Neuronal stem cell (in vitro differentiated cells): ENCODE measurements around the gene IER2.

ENCODE experiments used
- DNase-seq: peaks from one replicate; pipeline ENCODE4 v3.0.0-alpha.2; 2013; ENCODE audit warnings: low spot score
- H2AFZ ChIP-seq: one replicate; pipeline ENCODE4 v1.6.1; 2013; ENCODE audit warnings: mild to moderate bottlenecking, low read length, inconsistent platforms
- H2AK5ac ChIP-seq: 2 replicates; pipeline ENCODE4 v1.6.1; 2013; ENCODE audit warnings: low read depth, mild to moderate bottlenecking, inconsistent platforms, low read length, moderate library complexity, mixed read lengths
- H2BK120ac ChIP-seq: 2 replicates; pipeline ENCODE4 v1.6.1; 2013; ENCODE audit warnings: low read depth, mild to moderate bottlenecking, inconsistent platforms, low read length, moderate library complexity, mixed read lengths
- H2BK12ac ChIP-seq: one replicate; pipeline ENCODE4 v1.6.1; 2013; ENCODE audit warnings: low read length, inconsistent platforms
- H2BK15ac ChIP-seq: 2 replicates; pipeline ENCODE4 v1.6.1; 2013; ENCODE audit warnings: mild to moderate bottlenecking, low read length, inconsistent platforms, mixed read lengths
- H2BK5ac ChIP-seq: one replicate; pipeline ENCODE4 v1.6.1; 2013; ENCODE audit warnings: inconsistent platforms, mild to moderate bottlenecking, low read length, moderate library complexity
- H3K14ac ChIP-seq: one replicate; pipeline ENCODE4 v1.6.1; 2013; ENCODE audit warnings: low read length, inconsistent platforms
- H3K18ac ChIP-seq: 2 replicates; pipeline ENCODE4 v1.6.1; 2013; ENCODE audit warnings: low read length, inconsistent platforms
- H3K23ac ChIP-seq: 2 replicates; pipeline ENCODE4 v1.6.1; 2013; ENCODE audit warnings: low read depth, mild to moderate bottlenecking, mixed read lengths, low read length, inconsistent platforms; ENCODE audit not compliant: poor library complexity
- H3K27ac ChIP-seq: replicated peaks from 3 replicates; pipeline ENCODE4 v1.5.1; 2013; ENCODE audit warnings: low read length, inconsistent platforms
- H3K27me3 ChIP-seq, 3 experiments: 2 replicates each; pipeline ENCODE4 v1.6.1; 2013; ENCODE audit warnings: low read length in 3 of 3, mild to moderate bottlenecking in 2 of 3, inconsistent platforms in 1 of 3, low read depth in 1 of 3, mixed read lengths in 1 of 3, moderate library complexity in 1 of 3; ENCODE audit not compliant: control insufficient read depth in 3 of 3, insufficient read depth in 3 of 3
- H3K36me3 ChIP-seq, 2 donors: replicated peaks in 1 of 2; 2 replicates each; pipeline ENCODE4 v1.6.1; 2013; ENCODE audit warnings: low read length in 2 of 2; ENCODE audit not compliant: control insufficient read depth in 2 of 2, insufficient read depth in 2 of 2
- H3K4ac ChIP-seq: 2 replicates; pipeline ENCODE4 v1.6.1; 2013; ENCODE audit warnings: inconsistent platforms, mild to moderate bottlenecking, low read length, moderate library complexity
- H3K4me1 ChIP-seq, 2 donors: 1 replicate in 1 of 2; 2 replicates in 1 of 2; pipeline ENCODE4 v1.6.1; 2013; ENCODE audit warnings: low read length in 2 of 2, low read depth in 1 of 2; ENCODE audit not compliant: control insufficient read depth in 2 of 2, insufficient read depth in 1 of 2
- H3K4me2 ChIP-seq: one replicate; pipeline ENCODE4 v1.6.1; 2013; ENCODE audit warnings: mild to moderate bottlenecking, low read length, inconsistent platforms; ENCODE audit not compliant: insufficient read depth, poor library complexity, severe bottlenecking
- H3K4me3 ChIP-seq, 2 donors: 2 replicates each; pipeline ENCODE4 v1.5.1; 2013; ENCODE audit warnings: low read length in 2 of 2, mild to moderate bottlenecking in 2 of 2, inconsistent platforms in 1 of 2, moderate library complexity in 1 of 2
- H3K79me1 ChIP-seq: one replicate; pipeline ENCODE4 v1.6.1; 2013; ENCODE audit warnings: low read depth, mild to moderate bottlenecking, inconsistent platforms, low read length, moderate library complexity
- H3K9ac ChIP-seq: one replicate; pipeline ENCODE4 v1.6.1; 2013; ENCODE audit warnings: mild to moderate bottlenecking, low read depth, low read length, inconsistent platforms; ENCODE audit not compliant: poor library complexity
- H3K9me3 ChIP-seq, 2 donors: replicated peaks in 1 of 2; 2 replicates each; pipeline versions ENCODE3 to v1.6.1; 2013; ENCODE audit warnings: low read length in 2 of 2, mild to moderate bottlenecking in 2 of 2, inconsistent platforms in 1 of 2, low read depth in 1 of 2, mixed read lengths in 1 of 2, moderate library complexity in 1 of 2; ENCODE audit not compliant: control insufficient read depth in 2 of 2, insufficient read depth in 1 of 2
- H4K8ac ChIP-seq: one replicate; pipeline ENCODE4 v1.6.1; 2013; ENCODE audit warnings: low read depth, mild to moderate bottlenecking, inconsistent platforms, low read length, moderate library complexity
- H4K91ac ChIP-seq: one replicate; pipeline ENCODE4 v1.6.1; 2013; ENCODE audit warnings: low read length, low read depth, mild to moderate bottlenecking, inconsistent platforms; ENCODE audit not compliant: poor library complexity
- WGBS, 2 donors: extraction: QIAGEN DNeasy Blood & Tissue Kit; methylation state at CpG; one replicate each; pipeline ENCODE4 v1.1.7; 2013; ENCODE audit warnings: missing lambda C conversion rate in 2 of 2, mixed read lengths in 1 of 2; ENCODE audit not compliant: insufficient read length in 2 of 2, insufficient replicate concordance in 1 of 2; ENCODE audit errors: extremely low coverage in 2 of 2; 5-methylcytosine and 5-hydroxymethylcytosine counted together

IER2 gene

DNA sequence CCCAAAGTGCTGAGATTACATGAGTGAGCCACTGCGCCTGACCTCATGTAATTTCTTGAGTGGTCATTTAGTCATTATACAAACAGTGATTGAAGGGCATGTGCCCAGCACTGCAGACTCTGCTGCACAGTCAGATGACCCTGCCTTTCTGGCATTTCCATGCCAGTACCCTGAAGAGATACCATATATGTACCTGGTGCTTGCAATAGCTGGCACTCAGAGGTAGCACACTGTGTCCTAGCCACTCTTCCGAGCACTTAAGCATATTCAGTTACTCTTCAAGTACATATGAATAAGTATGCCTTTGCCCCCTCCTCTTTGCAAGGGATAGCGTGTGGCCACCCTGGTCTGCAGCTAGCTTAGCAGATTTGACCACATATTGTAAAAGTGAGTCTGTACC is 15.6 kb upstream of the IER2 start:
- H3K4me3 ChIP-seq = no peak overlapping the region
- WGBS, 2 donors = no CpG with 5 or more reads among the region's 3 CpGs
- no peak overlapping the region for H2AK5ac ChIP-seq

GRCh38 chr19:13135068-13136062 is 14.8 kb upstream of the IER2 start:
- peak overlapping the region; percentile 38 for H3K9ac ChIP-seq
- H3K27me3 ChIP-seq = no peaks in the 10 kb centered on the region
- H2BK5ac ChIP-seq = no peak overlapping the region
- H2BK15ac ChIP-seq = no peak overlapping the region
- no peak overlapping the region for H4K91ac ChIP-seq
- no peak overlapping the region for H3K27ac ChIP-seq
- no peaks in the 10 kb centered on the region for H3K4me1 ChIP-seq
- no peak overlapping the region for H3K18ac ChIP-seq
- H2AFZ ChIP-seq = no peak overlapping the region
- peaks cover 47 to 69% of the 10 kb centered on the region in 2 donors for H3K36me3 ChIP-seq
- no peak overlapping the region for H3K14ac ChIP-seq
- H3K4me3 ChIP-seq = peak overlapping the region in 1 of 2 donors; percentile 30
- WGBS, 2 donors = no CpG with 5 or more reads among the region's 60 CpGs
- no peak overlapping the region for H3K4ac ChIP-seq
- H3K79me1 ChIP-seq = peaks cover 37% of the 10 kb centered on the region
- H2BK12ac ChIP-seq = no peak overlapping the region
- H4K8ac ChIP-seq = no peak overlapping the region
- H3K9me3 ChIP-seq = no peaks in the 10 kb centered on the region
- no peak for DNase-seq
- no peak overlapping the region for H3K4me2 ChIP-seq
- H3K23ac ChIP-seq = peak overlapping the region; percentile 25
- H2AK5ac ChIP-seq = no peak overlapping the region
- H2BK120ac ChIP-seq = no peak overlapping the region

More for the DNA sequence above, 15.6 kb upstream of the IER2 start:
- H4K91ac ChIP-seq = no peak overlapping the region
- H3K79me1 ChIP-seq = peaks cover 37% of the 10 kb centered on the region
- H3K4ac ChIP-seq = no peak overlapping the region
- no peak overlapping the region for H3K4me2 ChIP-seq
- DNase-seq = no peak
- no peak overlapping the region for H4K8ac ChIP-seq
- no peak overlapping the region for H3K27ac ChIP-seq
- H3K27me3 ChIP-seq = no peaks in the 10 kb centered on the region
- no peak overlapping the region for H3K18ac ChIP-seq
- H3K23ac ChIP-seq = no peak overlapping the region
- no peak overlapping the region for H2BK12ac ChIP-seq
- H3K9me3 ChIP-seq = no peaks in the 10 kb centered on the region
- no peak overlapping the region for H2AFZ ChIP-seq
- H3K14ac ChIP-seq = no peak overlapping the region
- H2BK15ac ChIP-seq = no peak overlapping the region
- no peak overlapping the region for H2BK5ac ChIP-seq
- H2BK120ac ChIP-seq = no peak overlapping the region
- H3K36me3 ChIP-seq = peaks cover 47 to 74% of the 10 kb centered on the region in 2 donors
- no peaks in the 10 kb centered on the region for H3K4me1 ChIP-seq
- no peak overlapping the region for H3K9ac ChIP-seq

DNA sequence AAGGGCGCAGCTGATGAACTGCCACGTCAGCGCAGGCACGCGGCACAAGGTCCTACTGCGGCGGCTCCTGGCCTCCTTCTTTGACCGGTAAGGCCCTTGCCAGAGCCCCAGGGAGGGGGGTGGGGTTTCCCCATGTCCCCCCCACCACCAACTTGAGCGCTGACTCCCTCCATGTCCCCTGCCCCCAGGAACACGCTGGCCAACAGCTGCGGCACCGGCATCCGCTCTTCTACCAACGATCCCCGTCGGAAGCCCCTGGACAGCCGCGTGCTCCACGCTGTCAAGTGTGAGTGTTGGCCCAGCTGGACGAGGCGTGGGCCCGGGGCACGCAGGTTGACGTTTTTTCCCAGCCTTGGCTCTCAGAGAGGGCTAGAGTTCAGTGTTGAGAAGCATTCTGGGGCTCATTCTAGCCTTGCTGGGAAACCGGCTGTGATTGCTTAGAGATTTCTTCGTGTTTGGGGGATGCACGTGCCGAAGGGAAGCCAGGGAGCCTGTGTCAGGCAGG is 12.9 kb upstream of the IER2 start:
- Histone ChIP-seq H3K36me3 (peaks cover 45 to 74% of the 10 kb centered on the region in 2 donors), H3K9me3 (no peaks in the 10 kb centered on the region), H3K79me1 (peaks cover 27% of the 10 kb centered on the region), H2BK12ac (no peak overlapping the region), H2AFZ (no peak overlapping the region), H3K27me3 (no peaks in the 10 kb centered on the region), H3K23ac (no peak overlapping the region), H2AK5ac (no peak overlapping the region), H3K4me2 (no peak overlapping the region), H2BK15ac (no peak overlapping the region), H2BK5ac (no peak overlapping the region), H3K4me3 (no peak overlapping the region), H4K91ac (no peak overlapping the region), H3K4me1 (no peaks in the 10 kb centered on the region), H3K27ac (no peak overlapping the region), H3K9ac (no peak overlapping the region), H3K14ac (no peak overlapping the region), H3K4ac (no peak overlapping the region), H3K18ac (no peak overlapping the region), H4K8ac (no peak overlapping the region), H2BK120ac (no peak overlapping the region)
- no peak for DNase-seq
- no CpG with 5 or more reads among the region's 28 CpGs for WGBS, 2 donors

- H2BK5ac ChIP-seq = no peak overlapping the region
- H4K91ac ChIP-seq = no peak overlapping the region
- no peak overlapping the region for H2AK5ac ChIP-seq
- H3K27me3 ChIP-seq = no peaks in the 10 kb centered on the region
- no peaks in the 10 kb centered on the region for H3K9me3 ChIP-seq
- DNase-seq = no peak
- H3K9ac ChIP-seq = peak overlapping the region; percentile 70
- H2BK12ac ChIP-seq = no peak overlapping the region
- WGBS, 2 donors = no CpG with 5 or more reads among the region's 40 CpGs
- no peak overlapping the region for H2AFZ ChIP-seq
- peak overlapping the region; percentile 38 for H3K14ac ChIP-seq
- H4K8ac ChIP-seq = no peak overlapping the region
- no peak overlapping the region for H3K4ac ChIP-seq
- H2BK120ac ChIP-seq = no peak overlapping the region
- no peak overlapping the region for H3K4me3 ChIP-seq
- H3K4me1 ChIP-seq = no peaks in the 10 kb centered on the region
- peaks cover 27% of the 10 kb centered on the region for H3K79me1 ChIP-seq
- H3K4me2 ChIP-seq = no peak overlapping the region
- H3K23ac ChIP-seq = peak overlapping the region; percentile 43
- H3K27ac ChIP-seq = no peak overlapping the region
- H3K18ac ChIP-seq = no peak overlapping the region
- no peak overlapping the region for H2BK15ac ChIP-seq
- peaks cover 40 to 65% of the 10 kb centered on the region in 2 donors for H3K36me3 ChIP-seq
Measured at GRCh38 chr19:13138171-13138915, 11.9 kb upstream of the IER2 start.
